Omental fat pad (tissue), 4 donors: ENCODE data around the gene ESRRA. TPM values are rescaled to one million over a fixed set of nuclear protein-coding genes. Genes with fewer than 3 reads are reported as not detected.

Experiments
- ATAC-seq: fragments of 150-250 bp; one replicate; pipeline ENCODE4 v1.9.1; 2016; ENCODE audit warnings: mild to moderate bottlenecking, moderate library complexity; ENCODE audit not compliant: low FRiP score
- DNase-seq: peaks from one replicate; pipeline ENCODE4 v3.0.0-alpha.2; 2019; ENCODE audit warnings: low spot score
- total RNA-seq, 4 donors: library from RNA; depleted of rRNA; stranded (reverse); fragments of >200 nt; gene quantifications; one replicate each; pipeline ENCODE4 v1.1.0, GENCODE V29; 2016
- TF ChIP-seq, protein P1 (sequence below), 3 donors: fragments of 450-650 bp; IDR thresholded peaks; one replicate each; pipeline ENCODE4 v1.5.1; 2016 to 2017; ENCODE audit warnings: antibody characterized with exemption in 3 of 3, mild to moderate bottlenecking in 3 of 3, moderate library complexity in 2 of 3

Gene ESRRA
- total RNA-seq, 4 donors from 2014 or later, result 32.1 to 50.8 (median 44.6) TPM

DNA sequence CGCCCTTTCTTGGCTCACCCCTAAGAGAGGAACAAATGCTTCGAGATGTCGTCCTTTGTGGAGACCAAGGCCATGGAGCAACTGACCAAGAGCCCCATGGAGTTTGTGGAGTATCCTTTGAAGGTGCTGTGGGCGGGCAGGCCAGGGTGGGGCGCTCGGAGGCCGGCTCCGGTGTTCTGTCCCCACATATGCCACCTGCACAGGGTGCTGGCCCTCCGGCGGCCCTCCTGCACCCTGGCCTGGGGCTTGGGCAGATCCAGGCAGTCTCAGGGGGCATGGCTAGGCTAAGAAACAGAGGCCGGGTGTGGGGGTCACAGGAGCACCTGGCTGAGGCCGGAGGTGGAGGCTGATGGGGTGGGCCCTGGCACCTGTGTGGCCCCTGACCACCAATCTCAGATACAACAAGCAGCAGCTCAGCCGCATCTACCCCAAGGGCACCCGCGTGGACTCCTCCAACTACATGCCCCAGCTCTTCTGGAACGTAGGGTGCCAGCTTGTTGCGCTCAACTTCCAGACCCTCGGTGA is 43.7 kb upstream of the ESRRA start:
- ATAC-seq (no peak), DNase-seq (no peak)
- TF ChIP-seq, protein P1, sequence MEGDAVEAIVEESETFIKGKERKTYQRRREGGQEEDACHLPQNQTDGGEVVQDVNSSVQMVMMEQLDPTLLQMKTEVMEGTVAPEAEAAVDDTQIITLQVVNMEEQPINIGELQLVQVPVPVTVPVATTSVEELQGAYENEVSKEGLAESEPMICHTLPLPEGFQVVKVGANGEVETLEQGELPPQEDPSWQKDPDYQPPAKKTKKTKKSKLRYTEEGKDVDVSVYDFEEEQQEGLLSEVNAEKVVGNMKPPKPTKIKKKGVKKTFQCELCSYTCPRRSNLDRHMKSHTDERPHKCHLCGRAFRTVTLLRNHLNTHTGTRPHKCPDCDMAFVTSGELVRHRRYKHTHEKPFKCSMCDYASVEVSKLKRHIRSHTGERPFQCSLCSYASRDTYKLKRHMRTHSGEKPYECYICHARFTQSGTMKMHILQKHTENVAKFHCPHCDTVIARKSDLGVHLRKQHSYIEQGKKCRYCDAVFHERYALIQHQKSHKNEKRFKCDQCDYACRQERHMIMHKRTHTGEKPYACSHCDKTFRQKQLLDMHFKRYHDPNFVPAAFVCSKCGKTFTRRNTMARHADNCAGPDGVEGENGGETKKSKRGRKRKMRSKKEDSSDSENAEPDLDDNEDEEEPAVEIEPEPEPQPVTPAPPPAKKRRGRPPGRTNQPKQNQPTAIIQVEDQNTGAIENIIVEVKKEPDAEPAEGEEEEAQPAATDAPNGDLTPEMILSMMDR (IDR thresholded peaks at IDR 0.05), result no peak

DNA sequence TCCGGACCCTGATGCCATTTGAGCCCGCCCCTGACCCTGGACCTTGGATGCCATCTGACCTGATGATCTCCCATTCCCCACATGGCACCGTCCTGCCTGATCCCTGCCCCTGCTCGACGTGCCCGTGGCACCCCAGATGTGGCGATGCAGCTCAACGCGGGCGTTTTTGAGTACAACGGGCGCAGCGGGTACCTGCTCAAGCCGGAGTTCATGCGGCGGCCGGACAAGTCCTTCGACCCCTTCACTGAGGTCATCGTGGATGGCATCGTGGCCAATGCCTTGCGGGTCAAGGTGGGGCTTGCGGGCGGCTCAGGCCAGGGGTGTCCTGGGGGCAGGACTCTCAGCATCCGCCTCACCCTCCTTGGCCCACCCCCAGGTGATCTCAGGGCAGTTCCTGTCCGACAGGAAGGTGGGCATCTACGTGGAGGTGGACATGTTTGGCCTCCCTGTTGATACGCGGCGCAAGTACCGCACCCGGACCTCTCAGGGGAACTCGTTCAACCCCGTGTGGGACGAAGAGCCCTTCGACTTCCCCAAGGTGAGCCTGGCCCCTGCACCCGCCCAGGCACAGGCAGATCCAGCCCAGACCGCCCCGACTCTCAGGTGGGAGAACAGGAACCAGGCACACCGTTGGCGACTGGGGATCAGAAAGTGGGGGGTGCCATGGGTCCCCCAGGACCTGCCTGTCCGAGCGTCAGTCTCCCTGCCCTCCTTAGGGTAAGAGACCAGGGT is 42.9 kb upstream of the ESRRA start:
- DNase-seq, result no peak

DNA sequence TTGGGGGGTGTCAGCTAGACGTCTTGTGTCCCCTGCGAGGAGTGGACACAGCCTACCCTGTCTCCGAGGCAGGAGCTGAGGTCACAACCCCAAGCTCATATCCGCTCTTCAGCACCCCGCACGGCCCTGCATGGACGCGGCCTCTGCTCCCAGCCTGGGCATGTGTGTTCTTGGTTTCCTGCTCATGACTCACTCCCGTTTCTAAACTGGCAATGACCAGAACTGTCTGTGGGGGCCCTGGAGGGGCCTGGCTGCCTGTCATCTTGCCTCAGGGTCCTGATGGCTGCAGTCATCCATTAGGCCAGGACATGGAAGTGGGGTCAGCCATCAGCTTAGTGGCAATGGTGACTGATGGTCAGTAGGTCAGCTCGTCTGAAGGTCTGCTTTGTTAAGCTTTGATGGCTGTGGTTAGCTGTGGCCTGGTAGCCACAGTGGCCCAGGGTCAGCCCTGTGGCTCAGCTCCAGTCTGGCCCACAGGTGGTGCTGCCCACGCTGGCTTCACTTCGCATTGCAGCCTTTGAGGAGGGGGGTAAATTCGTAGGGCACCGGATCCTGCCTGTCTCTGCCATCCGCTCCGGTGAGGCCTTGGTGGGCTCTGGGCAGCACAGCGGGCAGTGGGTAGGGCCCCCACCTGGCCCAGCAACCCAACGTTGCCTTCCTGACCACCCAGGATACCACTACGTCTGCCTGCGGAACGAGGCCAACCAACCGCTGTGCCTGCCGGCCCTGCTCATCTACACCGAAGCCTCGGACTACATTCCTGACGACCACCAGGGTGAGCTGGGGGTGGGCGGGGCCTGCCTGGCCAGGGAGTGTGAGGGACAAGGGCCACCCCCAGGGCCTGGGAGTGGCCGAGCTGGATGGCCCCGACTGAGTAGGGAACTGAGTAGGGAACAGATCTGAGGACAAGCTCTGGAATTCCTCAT is 42.0 kb upstream of the ESRRA start:
- ATAC-seq (no peak), DNase-seq (no peak)
- TF ChIP-seq, protein P1 (IDR thresholded peaks at IDR 0.05), result no peak

More for the DNA sequence above, 42.9 kb upstream of the ESRRA start:
- no peak for ATAC-seq
- TF ChIP-seq, protein P1 (IDR thresholded peaks at IDR 0.05), result no peak

DNA sequence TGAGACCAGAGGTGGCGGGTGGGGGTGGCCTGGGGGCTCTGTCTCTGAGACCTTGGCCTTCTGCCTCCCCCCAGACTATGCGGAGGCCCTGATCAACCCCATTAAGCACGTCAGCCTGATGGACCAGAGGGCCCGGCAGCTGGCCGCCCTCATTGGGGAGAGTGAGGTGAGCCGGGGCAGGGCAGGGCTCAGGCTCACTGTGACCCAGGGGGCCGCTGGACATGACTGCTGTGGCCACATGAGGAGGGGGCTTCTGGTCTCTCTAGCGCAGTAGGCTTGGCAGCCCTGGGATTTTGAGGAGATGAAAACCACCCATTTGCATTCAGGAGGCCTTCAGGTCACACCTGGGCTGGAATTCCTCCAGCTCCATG is 41.4 kb upstream of the ESRRA start:
- TF ChIP-seq, protein P1 (IDR thresholded peaks at IDR 0.05), result no peak
- ATAC-seq (no peak), DNase-seq (no peak)

DNA sequence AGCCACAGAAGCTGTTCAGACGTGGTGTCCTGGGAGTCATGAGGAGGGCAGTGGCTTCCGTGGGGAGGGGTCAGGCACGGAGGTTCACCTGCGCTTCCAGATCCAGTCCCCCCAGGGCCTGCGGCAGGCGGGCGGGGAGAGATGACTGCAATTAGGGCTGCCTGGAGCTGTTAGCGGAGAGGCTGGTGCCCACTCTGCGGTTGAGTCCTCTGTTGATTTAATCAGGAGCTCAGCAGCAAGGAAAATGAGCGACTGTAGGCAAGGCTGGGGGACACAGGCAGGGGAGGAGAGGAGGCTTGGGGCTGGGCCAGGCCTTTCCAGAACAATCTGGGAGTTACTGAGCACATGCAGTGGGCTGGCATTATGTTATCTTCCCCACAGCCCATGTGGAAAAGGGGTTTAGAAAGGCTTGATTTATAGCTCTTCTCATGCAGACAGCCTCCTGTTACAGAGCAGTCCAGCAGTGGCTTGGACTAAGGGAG is 40.9 kb upstream of the ESRRA start:
- ATAC-seq (no peak), DNase-seq (no peak)
- TF ChIP-seq, protein P1 (IDR thresholded peaks at IDR 0.05), result no peak

DNA sequence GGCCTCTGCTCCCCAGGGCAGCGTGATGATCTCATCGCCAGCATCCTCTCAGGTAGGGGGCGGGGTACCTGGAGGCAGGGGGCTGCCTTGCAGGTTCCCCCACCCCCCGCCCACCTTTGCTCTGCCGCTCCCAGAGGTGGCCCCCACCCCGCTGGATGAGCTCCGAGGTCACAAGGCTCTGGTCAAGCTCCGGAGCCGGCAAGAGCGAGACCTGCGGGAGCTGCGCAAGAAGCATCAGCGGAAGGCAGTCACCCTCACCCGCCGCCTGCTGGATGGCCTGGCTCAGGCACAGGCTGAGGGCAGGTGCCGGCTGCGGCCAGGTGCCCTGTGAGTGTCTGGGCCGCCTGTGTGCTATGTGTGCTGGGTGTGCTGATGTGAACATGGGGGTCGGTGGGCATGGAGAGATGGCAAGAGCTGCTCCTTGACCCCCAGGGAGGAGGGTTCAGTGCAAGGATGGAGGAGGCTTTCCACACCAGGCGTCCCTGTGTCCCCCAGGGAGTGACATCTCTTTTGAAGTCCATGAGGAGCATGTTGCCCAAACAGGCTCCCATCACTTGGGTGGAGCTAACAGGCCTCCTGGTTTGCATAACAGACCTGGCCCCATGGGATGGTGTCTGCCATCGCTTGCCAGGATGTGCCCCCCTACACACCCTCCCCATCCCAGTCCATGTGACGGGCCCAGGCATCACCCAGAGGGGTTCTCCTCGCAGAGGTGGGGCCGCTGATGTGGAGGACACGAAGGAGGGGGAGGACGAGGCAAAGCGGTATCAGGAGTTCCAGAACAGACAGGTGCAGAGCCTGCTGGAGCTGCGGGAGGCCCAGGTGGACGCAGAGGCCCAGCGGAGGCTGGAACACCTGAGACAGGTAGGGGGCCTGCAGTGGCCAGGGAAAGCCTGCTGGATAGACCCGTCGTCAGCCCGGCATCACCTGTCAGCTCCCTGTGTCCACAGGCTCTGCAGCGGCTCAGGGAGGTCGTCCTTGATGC is 39.9 kb upstream of the ESRRA start:
- TF ChIP-seq, protein P1 (IDR thresholded peaks at IDR 0.05), result no peak
- DNase-seq, result no peak

More for the DNA sequence above, 39.9 kb upstream of the ESRRA start:
- ATAC-seq, result no peak
